Inflammatory macrophage treated with lipopolysaccharide for 1 hour (primary cell): ENCODE measurements around the gene OR2AT4.
"Not testable (repeated sequence)": the region's sequence is repeated elsewhere in the genome, so short reads cannot be mapped to it uniquely, and the experiment has no call there.

Experiments
- DNase-seq, 2 donors: peaks; one replicate each; pipeline ENCODE4 v3.0.0-alpha.2; 2020 to 2022

Gene OR2AT4

GRCh38 chr11:75063741-75064314 lies 32.8 kb downstream of the OR2AT4 start:
- DNase-seq = no peak

- DNase-seq = no peak
Measured at GRCh38 chr11:75059299-75059698, 37.4 kb downstream of the OR2AT4 start.

- peak; percentile 33 to 34 for DNase-seq
Measured at GRCh38 chr11:75056814-75057213, 39.9 kb downstream of the OR2AT4 start.

GRCh38 chr11:75055511-75055910 lies 41.2 kb downstream of the OR2AT4 start:
- peak; percentile 14 to 19 for DNase-seq

GRCh38 chr11:75052457-75052856 lies 44.2 kb downstream of the OR2AT4 start:
- DNase-seq = no peak

GRCh38 chr11:75051043-75051442 lies 45.6 kb downstream of the OR2AT4 start:
- DNase-seq = no peak

- no peak for DNase-seq
Measured at GRCh38 chr11:75050516-75050915, 46.2 kb downstream of the OR2AT4 start.

GRCh38 chr11:75049501-75050266 lies 47.0 kb downstream of the OR2AT4 start:
- not testable (repeated sequence) for DNase-seq

- DNase-seq = no peak
Measured at GRCh38 chr11:75047191-75047590, 49.5 kb downstream of the OR2AT4 start.

- DNase-seq = not testable (repeated sequence)
Measured at GRCh38 chr11:75046668-75047067, 50.0 kb downstream of the OR2AT4 start.

GRCh38 chr11:75044381-75045170 lies 52.1 kb downstream of the OR2AT4 start:
- not testable (repeated sequence) for DNase-seq

GRCh38 chr11:75041821-75042220 lies 54.9 kb downstream of the OR2AT4 start:
- not testable (repeated sequence) for DNase-seq

- no peak for DNase-seq
Measured at GRCh38 chr11:75041263-75041662, 55.4 kb downstream of the OR2AT4 start.

GRCh38 chr11:75040167-75040770 lies 56.4 kb downstream of the OR2AT4 start:
- no peak for DNase-seq

GRCh38 chr11:75035911-75036565 lies 60.6 kb downstream of the OR2AT4 start:
- DNase-seq = no peak

- no peak for DNase-seq
Measured at GRCh38 chr11:75035256-75035655, 61.4 kb downstream of the OR2AT4 start.

- DNase-seq = no peak
Measured at GRCh38 chr11:75033916-75034315, 62.8 kb downstream of the OR2AT4 start.

- DNase-seq = no peak
Measured at GRCh38 chr11:75032550-75032935, 64.1 kb downstream of the OR2AT4 start.

- peak; percentile 43 to 78 for DNase-seq
Measured at GRCh38 chr11:75031771-75032549, 64.7 kb downstream of the OR2AT4 start.
